ELF-1 (cell line): Measurements from ENCODE around the gene SLC12A3.

Source experiments
- DNase-seq: peaks from one replicate; pipeline ENCODE4 v3.0.0-alpha.2; 2016; ENCODE audit warnings: low read depth, low spot score

SLC12A3 gene

GRCh38 chr16:56864960-56865359 is at the start of gene SLC12A3:
Gene SLC12A3 (plus strand): TSS chr16:56865207. CDS start chr16:56865236, 29 bp downstream.
- DNase-seq, result peak; percentile 62

GRCh38 chr16:56815721-56816120 is 49.3 kb upstream of the SLC12A3 start:
- no peak for DNase-seq

- no peak for DNase-seq
Measured at GRCh38 chr16:56817056-56817455, 48.0 kb upstream of the SLC12A3 start.

- no peak for DNase-seq
Measured at GRCh38 chr16:56817938-56818337, 47.1 kb upstream of the SLC12A3 start.

- DNase-seq, result no peak
Measured at GRCh38 chr16:56823081-56823733, 41.8 kb upstream of the SLC12A3 start.

GRCh38 chr16:56824331-56824730 is 40.7 kb upstream of the SLC12A3 start:
- no peak for DNase-seq

GRCh38 chr16:56824804-56825203 is 40.2 kb upstream of the SLC12A3 start:
- no peak for DNase-seq

- DNase-seq, result no peak
Measured at GRCh38 chr16:56825826-56826225, 39.2 kb upstream of the SLC12A3 start.

- DNase-seq, result no peak
Measured at GRCh38 chr16:56828647-56829046, 36.4 kb upstream of the SLC12A3 start.

- no peak for DNase-seq
Measured at GRCh38 chr16:56830669-56831068, 34.3 kb upstream of the SLC12A3 start.

GRCh38 chr16:56832768-56833167 is 32.2 kb upstream of the SLC12A3 start:
- DNase-seq, result no peak

- DNase-seq, result no peak
Measured at GRCh38 chr16:56833243-56833970, 31.6 kb upstream of the SLC12A3 start.

GRCh38 chr16:56835320-56835719 is 29.7 kb upstream of the SLC12A3 start:
- no peak for DNase-seq

- no peak for DNase-seq
Measured at GRCh38 chr16:56836410-56837230, 28.4 kb upstream of the SLC12A3 start.

GRCh38 chr16:56838622-56839337 is 26.2 kb upstream of the SLC12A3 start:
- no peak for DNase-seq

GRCh38 chr16:56841233-56841632 is 23.8 kb upstream of the SLC12A3 start:
- DNase-seq, result no peak

GRCh38 chr16:56841659-56842058 is 23.3 kb upstream of the SLC12A3 start:
- DNase-seq, result no peak

- no peak for DNase-seq
Measured at GRCh38 chr16:56842133-56842532, 22.9 kb upstream of the SLC12A3 start.

- no peak for DNase-seq
Measured at GRCh38 chr16:56844056-56844455, 21.0 kb upstream of the SLC12A3 start.

GRCh38 chr16:56847173-56847910 is 17.7 kb upstream of the SLC12A3 start:
- DNase-seq, result no peak
